Measurements from ENCODE around the gene ITGB1BP1.

GRCh38 chr2:9388199-9388681, 35.1 kb downstream of the ITGB1BP1 start:
- no peak for TF ChIP-seq CTCF (conservative IDR thresholded peaks at IDR 0.05; ENCODE audit: low read length)
- TF ChIP-seq EZH2phosphoT487 (IDR thresholded peaks at IDR 0.05; ENCODE audit: borderline replicate concordance, low read depth, low read length): no peak

Data from OCI-LY7 (cell line).